ENCODE data around the gene RASSF4.

DNA sequence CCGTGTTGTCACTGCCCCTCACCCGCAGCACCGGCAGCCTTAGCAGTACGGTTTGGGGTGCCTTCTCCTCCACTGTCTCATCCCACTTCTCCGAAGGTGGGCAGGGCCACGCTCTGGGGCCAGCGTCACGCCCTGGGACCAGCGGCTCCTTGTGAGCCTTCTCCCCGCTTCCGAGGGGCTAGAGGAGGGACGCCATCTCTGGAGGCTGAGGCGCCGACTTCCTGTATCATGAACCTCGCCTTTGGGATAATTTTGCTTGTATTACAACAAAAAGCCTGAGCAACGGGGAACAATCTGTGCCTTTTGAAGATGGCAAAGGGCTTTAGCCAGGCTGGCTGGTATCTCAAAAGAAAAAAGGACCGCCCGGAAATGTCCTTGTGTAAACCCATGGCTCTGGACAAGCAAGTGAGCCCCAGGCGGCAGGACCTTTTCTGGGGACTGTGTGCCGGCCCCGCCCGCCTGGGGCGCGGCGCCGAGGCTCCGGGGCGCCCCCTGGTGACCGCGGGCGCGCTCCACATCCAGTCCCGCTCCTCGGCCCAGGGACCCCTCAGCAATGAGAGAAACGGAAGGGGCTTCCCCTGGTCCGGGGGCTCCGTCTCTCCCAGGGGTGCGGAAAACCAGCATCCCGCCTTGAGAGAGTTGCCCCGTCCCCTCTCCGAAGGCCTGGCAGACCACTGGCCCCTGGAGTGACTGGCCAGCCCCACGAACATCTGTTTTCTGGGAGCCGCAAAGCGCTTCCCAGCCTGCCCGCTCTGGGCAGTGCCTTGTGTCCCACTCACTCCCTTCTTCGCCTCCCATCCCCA lies 15.2 kb downstream of the RASSF4 start:
- TF ChIP-seq, protein P1, sequence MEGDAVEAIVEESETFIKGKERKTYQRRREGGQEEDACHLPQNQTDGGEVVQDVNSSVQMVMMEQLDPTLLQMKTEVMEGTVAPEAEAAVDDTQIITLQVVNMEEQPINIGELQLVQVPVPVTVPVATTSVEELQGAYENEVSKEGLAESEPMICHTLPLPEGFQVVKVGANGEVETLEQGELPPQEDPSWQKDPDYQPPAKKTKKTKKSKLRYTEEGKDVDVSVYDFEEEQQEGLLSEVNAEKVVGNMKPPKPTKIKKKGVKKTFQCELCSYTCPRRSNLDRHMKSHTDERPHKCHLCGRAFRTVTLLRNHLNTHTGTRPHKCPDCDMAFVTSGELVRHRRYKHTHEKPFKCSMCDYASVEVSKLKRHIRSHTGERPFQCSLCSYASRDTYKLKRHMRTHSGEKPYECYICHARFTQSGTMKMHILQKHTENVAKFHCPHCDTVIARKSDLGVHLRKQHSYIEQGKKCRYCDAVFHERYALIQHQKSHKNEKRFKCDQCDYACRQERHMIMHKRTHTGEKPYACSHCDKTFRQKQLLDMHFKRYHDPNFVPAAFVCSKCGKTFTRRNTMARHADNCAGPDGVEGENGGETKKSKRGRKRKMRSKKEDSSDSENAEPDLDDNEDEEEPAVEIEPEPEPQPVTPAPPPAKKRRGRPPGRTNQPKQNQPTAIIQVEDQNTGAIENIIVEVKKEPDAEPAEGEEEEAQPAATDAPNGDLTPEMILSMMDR (optimal IDR thresholded peaks at IDR 0.05 in 1 of 3, IDR thresholded peaks at IDR 0.05 in 1 of 3, conservative IDR thresholded peaks at IDR 0.05 in 1 of 3; ENCODE audit: extremely low read depth in 1 of 3, insufficient read depth in 2 of 3, low read length in 3 of 3) = peak in 2 of 3 experiments; percentile 79 to 82
- no peak for TF ChIP-seq EZH2 (IDR thresholded peaks at IDR 0.05; ENCODE audit: low read length)
